Testis (tissue), 2 donors: ENCODE measurements around the gene YEATS2.

ENCODE experiments used
- POLR2A ChIP-seq: fragments of 450-650 bp; IDR thresholded peaks from one replicate; pipeline ENCODE4 v1.6.1; 2017; ENCODE audit warnings: antibody characterized with exemption, mild to moderate bottlenecking, moderate library complexity
- TF ChIP-seq, protein P1 (sequence below), 3 experiments: fragments of 450-650 bp in 2 of 3; fragments of 200-600 bp in 1 of 3; sonication (generic) in 1 of 3; IDR thresholded peaks; one replicate each; pipeline ENCODE4 v1.5.1; 2016 to 2019; ENCODE audit warnings: antibody characterized with exemption in 3 of 3, mild to moderate bottlenecking in 2 of 3, moderate library complexity in 1 of 3

DNA sequence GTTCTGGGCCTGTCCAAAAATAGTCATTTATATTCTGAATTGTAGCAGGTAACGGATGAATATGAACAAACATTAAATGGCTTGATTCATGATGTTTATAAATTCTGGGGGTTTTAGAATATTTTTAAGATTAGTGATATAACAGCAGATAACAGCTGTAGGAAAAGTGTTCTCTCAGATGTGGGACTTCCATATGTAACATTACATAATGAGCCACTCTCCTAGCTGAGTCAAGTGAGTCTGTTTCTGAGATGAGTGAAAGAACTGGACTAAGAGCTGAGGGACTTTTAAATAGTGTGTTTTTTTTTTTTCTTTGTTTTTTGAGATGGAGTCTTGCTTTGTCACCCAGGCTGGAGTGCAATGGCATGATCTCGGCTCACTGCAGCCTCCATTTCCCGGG lies 13.9 kb downstream of the YEATS2 start:
- TF ChIP-seq, protein P1, sequence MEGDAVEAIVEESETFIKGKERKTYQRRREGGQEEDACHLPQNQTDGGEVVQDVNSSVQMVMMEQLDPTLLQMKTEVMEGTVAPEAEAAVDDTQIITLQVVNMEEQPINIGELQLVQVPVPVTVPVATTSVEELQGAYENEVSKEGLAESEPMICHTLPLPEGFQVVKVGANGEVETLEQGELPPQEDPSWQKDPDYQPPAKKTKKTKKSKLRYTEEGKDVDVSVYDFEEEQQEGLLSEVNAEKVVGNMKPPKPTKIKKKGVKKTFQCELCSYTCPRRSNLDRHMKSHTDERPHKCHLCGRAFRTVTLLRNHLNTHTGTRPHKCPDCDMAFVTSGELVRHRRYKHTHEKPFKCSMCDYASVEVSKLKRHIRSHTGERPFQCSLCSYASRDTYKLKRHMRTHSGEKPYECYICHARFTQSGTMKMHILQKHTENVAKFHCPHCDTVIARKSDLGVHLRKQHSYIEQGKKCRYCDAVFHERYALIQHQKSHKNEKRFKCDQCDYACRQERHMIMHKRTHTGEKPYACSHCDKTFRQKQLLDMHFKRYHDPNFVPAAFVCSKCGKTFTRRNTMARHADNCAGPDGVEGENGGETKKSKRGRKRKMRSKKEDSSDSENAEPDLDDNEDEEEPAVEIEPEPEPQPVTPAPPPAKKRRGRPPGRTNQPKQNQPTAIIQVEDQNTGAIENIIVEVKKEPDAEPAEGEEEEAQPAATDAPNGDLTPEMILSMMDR (IDR thresholded peaks at IDR 0.05): no peak
- no peak for TF ChIP-seq POLR2A
